Medulla oblongata (tissue), 1 donor: ENCODE data around the gene SIPA1L3.

Experiments used
- DNase-seq: peaks from one replicate; pipeline ENCODE4 v3.0.0-alpha.2; 2015; ENCODE audit errors: extremely low spot score

SIPA1L3 gene

DNA sequence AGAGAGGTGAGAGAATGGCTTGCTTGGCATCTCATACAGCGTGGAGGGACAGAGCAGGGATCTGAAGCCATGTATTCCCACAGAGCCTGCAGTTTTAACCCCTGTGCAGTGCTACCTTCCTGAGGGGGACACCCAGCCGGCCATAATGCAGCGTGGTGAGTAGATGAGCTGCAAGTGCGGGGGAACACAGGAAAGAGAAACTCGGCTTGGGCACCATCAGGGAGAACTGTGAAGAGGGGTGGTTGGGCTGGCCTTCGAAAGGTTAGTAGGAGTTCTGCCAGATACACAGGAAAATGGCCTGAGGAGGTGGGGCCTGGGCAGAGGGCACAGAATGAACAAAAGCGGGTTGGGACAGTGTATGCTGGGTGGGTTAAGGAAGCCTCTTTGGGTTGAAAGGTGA, 88.3 kb downstream of the SIPA1L3 start:
- no peak for DNase-seq

DNA sequence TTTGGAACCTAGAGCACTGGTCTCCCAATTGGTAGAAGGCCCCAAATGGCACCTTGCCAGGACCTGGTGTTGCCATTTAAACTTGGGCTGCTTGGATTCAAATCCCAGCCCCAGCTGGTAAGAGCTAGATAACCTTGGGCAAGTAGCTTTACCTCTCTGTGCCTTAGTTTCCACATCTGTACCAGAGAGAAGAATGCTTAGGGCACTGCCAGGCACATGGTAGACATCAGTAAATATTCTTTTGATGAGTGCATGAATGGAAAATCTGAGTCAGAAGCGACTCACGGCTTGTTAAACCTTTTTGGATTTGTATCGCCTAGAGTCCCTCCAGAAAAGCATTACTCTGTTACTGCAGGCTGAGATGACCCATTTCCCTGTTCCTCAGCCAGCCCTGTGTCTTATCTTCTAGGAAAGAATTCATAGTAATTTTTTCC, 90.9 kb downstream of the SIPA1L3 start:
- no peak for DNase-seq

GRCh38 chr19:37998801-37999308, 91.8 kb downstream of the SIPA1L3 start:
- DNase-seq = no peak

DNA sequence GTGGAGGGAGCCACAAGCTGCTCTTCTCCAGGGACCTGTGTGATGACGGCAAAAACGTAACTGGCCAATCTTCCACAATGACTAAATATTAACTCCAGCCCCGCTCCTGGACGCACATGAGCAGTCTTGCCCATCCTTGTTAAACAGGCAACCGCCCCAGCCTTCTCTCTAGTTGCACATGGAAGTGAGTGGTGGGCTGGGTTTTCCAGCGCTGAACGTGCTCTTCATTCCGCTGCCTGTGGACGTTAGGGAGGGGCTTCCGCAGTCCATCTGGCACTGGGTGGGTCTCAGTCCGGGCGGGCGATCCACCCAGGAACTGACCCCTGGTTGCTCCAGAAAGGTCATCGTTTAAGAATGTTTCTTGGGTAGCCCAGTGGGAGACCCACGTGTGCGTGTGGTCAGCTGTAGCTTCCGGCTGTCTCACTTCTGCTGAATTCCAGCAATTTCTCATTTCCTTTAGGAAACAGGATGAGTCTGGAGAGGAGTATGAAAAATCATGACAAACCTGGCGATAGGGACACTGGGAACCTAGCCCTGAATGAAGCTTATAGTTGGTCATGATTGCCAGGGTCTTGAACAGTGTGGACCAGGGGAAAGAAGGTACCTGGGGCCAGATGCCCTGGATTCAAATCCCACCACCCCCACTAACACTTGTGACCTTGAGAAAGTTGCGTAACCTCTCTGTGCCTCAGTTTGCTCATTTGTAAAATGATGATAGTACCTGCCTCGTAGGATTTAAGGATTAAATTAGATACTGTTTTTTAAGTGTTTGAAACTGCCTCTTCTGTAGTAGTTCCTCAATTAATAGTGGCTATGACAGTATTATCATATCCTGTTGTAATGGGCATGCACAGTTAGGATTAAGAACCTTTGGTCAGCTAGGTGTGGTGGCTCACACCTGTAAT, 92.6 kb downstream of the SIPA1L3 start:
- no peak for DNase-seq

GRCh38 chr19:38001158-38001781, 94.3 kb downstream of the SIPA1L3 start:
- DNase-seq = no peak

DNA sequence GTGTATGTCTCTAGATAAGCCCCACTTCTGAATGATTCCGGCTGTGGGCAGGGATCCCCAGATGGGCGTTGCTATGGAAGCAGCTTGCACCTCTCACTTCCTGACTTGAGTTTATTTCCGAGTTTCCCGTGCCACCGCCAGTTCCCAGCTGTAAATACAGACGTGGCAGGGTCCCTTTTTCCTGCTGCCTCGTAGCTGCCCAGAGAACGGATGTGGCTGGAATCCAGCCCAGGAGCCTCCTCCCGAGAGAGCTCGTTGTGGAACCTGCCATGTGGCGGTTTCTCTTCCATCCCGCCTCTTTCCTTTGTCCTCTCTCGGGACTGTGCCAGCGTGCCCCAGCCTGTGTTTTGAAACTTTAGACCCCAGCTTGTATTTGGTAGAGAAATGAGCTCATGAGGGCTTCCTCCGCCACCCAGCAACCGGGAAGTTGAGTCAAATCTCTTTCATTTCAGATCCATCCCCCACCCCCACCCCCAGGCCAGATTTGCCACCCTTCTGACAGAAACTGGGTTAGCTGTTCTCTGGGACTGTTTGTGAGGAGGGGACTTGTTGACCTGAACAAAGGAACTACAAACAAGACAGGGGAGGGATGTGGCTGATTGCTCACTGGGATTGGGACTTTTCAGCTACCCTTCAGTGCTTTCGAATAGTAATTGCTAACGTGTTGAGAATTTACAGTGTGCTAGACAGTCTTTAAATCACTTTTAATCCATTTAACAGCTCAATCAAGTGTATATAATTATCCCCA, 96.6 kb downstream of the SIPA1L3 start:
- peak; percentile 72 for DNase-seq

DNA sequence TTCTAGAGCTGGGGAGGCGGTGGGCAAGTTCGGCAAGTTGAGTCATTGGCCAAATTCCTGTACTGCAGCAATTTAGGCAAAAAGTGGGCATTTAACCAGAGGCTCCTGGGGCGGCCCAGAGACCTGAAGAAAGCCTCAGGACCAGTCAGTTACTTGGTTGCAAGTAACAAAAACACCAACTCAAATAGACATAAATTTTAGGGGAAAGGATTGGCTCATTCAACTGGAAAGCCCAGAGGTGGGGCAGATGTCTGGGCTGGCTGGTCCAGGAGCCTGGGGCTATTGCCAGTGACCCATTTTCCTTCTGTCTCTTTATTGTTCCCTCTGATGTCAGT, 97.1 kb downstream of the SIPA1L3 start:
- no peak for DNase-seq

- DNase-seq = peak; percentile 99
Observed at GRCh38 chr19:38004521-38005223, 97.7 kb downstream of the SIPA1L3 start.

DNA sequence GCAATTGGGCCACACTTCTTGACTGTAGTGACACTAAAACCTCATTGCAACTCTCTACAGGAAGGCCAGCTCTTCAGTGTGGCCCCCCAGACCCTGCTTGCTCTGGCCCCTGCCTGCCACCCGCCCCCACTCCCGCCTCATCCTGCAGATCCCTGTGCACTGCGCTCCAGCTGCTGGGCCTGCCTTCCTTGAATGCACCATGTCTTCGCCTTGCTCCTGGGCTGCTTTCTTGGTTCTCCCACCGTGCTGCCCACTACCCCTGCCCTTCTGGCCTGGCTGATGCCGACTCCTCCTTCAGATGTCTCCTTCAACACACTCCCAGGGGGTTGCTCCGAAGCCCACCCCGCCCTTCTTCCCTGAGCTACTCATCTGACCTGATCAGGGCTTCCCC, 98.2 kb downstream of the SIPA1L3 start:
- no peak for DNase-seq

- DNase-seq = no peak
Observed at GRCh38 chr19:38006361-38007045, 99.5 kb downstream of the SIPA1L3 start.

DNA sequence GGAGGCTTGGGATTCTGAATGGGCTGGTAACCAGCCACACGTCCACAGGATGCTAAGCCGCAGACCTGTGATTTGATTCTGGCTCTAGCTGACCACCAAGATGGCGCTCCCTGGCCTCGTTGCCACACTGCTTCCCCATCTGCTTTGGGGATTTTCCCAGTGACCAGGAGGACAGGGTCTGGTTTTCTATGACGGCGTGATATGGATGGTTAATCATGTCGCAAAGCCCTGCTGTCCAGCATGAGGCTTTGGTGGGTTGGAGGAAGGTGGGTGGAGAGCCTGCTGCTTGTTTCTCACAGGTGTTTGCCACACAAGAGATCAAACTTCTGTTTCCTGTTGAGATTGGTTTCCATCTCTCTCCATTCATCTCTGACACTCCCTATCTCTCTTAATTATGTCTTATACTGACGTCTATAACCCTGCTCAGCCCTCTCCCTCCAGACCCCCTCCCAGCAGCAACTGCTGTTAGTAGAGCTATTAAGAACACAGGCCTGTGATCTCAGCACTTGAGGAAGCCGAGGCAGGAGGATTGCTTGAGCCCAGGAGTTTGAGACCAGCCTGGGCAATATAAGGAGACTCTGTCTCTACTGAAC, 102.7 kb downstream of the SIPA1L3 start:
- no peak for DNase-seq

DNA sequence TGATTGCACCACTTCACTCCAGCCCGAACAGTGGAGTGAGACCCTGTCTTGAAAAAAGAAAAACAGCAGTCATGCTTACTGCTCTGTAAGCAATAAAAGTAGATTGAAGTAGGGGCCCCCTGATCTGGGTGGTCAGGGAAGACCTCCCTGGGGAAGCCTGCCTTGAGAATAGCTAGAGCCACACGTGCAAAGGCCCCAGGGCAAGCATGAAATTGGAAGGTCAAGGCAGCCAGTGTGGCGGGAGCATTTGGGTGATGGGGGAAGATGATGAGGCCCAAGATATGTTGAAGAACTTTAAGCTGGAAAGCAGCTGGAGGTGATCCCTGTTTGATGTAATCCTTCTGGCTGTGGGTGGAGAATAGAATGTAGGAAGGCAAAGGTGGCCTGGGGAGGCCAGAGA, 104.4 kb downstream of the SIPA1L3 start:
- no peak for DNase-seq

- no peak for DNase-seq
Observed at GRCh38 chr19:38012290-38012689, 105.3 kb downstream of the SIPA1L3 start.

DNA sequence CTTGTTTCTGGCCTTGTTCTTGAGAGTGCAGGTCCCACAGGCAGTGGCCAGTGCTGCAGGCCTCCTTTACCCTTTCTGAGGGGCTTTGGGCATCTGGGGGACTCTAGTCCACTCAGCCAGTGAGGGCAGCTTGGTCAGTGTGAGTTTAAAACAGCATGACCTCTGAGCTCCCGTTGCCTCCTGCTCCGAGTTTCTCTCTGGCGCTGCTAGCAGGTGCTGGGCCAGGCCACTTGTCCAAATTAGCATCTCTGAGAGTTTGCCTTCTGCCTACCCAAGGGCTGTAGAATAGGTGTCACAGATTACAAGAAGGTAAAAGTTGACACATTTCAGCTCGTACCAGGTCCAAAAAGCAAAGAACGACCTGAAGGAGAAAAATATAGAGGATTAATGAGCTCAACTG, 105.9 kb downstream of the SIPA1L3 start:
- DNase-seq = no peak

DNA sequence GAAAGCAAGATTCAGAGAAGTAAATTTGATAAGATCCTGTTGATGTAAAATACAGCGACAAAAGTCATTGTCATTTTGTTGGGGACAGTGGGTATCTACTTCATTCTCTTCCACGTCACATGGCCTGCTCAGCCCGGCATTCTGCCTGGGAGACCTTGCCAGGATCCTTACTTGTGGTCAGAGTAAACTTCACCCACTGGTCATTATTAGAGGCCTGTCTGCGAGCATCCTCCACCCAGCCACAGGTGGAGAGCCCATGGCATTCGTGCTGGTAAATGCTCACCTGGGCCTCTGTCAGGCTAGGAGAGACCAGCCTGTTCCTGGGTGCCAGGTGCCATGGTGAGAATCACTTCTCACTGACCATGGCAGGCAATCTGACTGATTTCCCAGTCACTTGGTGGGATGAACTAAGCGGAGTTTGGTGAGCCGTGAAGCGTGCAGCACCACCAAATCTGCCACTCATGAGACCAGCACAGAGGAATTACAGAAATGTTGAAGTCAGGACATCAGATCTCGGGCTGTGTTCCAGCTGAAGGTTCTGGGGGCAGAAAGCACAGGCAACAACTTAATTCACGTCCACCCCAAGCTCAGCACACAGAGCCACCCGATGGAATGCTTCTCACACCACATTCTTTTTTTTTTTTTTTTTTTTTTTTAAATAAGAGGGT, 107.0 kb downstream of the SIPA1L3 start:
- no peak for DNase-seq

DNA sequence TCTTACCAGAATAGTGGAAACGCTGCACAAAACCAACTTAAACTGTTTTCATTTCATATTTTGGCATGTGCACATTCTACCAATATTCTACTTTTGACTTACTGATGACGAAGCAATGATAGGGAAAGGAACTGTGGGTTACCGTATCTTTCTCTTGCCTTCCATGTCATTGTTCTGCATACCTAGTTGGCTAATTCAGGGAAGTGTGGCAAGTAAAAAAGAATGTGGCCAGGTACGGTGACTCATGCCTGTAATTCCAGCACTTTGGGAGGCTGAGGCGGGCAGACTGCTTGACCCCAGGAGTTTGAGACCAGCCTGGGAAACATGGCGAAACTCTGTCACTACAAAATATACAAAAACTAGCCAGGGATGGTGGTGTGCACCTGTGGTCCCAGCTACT, 108.2 kb downstream of the SIPA1L3 start:
- no peak for DNase-seq

DNA sequence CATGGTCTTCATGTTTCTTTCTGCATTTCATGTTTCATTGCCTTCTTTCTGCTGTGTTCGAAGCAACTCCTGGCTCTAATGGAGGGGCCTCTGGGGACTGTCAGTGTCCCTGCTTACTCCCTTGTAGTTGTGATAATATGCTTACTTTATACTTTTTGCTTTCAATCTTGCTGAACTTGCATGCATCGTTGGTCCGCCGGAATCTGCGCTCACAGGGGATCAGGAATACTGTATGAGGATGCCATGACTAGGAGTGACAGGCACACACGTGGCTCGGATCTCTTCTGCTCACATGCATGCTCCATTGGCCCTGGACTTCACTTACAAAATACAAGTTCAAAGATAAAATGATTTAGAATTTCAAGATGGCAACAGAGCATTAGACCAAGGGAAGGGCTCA, 108.8 kb downstream of the SIPA1L3 start:
- DNase-seq = no peak

DNA sequence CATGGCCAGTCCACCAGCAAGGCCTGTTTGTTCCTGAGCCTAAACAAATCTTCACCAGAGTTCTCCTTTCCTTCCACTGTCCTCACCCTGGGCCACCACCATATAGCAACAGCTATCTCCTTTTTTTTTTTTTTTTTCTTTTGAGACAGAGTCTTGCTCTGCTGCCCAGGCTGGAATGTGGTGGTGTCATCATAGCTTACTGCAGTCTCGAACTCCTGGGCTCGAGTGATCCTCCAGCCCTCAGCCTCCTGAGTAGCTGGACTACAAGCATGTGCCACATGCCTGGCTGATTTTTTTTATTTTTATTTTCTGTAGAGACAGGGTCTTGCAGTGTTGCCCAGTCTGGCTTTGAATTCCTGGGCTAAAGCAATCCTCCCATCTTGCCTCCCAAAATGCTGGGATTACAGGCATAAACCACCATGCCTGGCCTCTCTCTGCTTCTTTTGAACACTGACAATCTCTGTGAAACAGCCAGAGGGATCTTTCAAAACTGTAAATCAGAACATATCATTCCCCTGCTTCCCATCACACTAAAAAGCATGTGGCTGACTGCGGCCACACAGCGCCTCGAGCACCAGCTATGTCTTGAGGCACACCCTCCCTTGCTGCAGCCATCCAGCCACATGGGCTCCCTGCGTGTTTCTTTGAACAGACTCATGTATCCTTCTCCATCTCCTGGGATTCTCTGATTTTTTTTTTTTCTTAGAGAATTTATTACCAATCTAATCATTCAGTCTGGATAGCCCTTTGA, 110.6 kb downstream of the SIPA1L3 start:
- no peak for DNase-seq

DNA sequence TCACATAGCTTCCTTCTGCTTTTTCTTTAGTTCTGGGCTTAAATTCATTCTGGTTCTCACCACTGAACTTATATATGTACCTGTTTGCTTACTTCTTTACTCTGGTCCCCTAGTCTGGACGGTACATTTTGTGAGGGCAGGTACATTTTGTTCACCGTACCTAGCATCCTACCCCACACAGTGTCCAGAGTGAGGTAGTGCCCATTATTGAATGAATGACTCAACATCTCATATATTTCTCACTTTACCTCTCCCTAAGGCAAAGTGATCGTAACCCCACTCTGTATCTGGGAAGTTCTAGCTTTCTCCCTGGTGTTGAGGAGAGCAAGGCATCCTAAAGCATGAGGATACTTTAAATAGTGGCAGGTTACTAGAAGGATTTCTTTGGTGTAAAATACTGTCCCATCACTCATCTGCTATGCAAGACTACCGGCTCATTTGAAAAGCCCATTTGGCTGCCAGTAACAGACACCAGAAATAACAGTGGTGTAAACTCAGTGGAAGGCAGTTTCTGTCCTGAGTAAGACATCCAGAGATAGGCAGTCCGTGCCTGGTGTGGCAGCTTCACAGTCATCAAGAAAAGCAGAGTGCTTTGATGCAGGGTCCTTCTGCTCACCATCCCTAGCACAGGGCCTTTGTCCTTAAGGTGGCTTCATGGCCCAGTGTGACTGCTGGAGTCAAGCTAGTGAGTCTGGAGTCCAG, 111.8 kb downstream of the SIPA1L3 start:
- no peak for DNase-seq
